Heart left ventricle (tissue), 16 donors: ENCODE results near the gene CDKN2D. TPM values are rescaled to one million over a fixed set of nuclear protein-coding genes. Genes with fewer than 3 reads are reported as not detected.
"Not testable (repeated sequence)": the region's sequence is repeated elsewhere in the genome, so short reads cannot be mapped to it uniquely, and the experiment has no call there.

ENCODE experiments used
- ATAC-seq, 4 donors: fragments of 200-7000 bp; cut with Tn5 transposase; one replicate each; pipeline ENCODE4 v1.9.1; 2020 to 2022; ENCODE audit warnings: moderate library complexity in 4 of 4, mild to moderate bottlenecking in 3 of 4, moderate number of reproducible peaks in 1 of 4
- DNase-seq, 5 donors: peaks; one replicate each; pipeline ENCODE4 v3.0.0-alpha.2; 2020
- H3K27ac ChIP-seq, 12 donors: fragments of 200-600 bp; sonication (generic) in 4 of 12; one replicate each; pipeline versions ENCODE4 v1.5.0 to v1.8.0; 2016 to 2022; ENCODE audit warnings: mild to moderate bottlenecking in 2 of 12
- H3K27me3 ChIP-seq, 9 donors: fragments of 200-600 bp; sonication (generic) in 2 of 9; one replicate each; pipeline versions ENCODE4 v1.5.1 to v1.8.0; 2016 to 2022; ENCODE audit warnings: mild to moderate bottlenecking in 3 of 9
- H3K36me3 ChIP-seq, 9 donors: fragments of 200-600 bp; sonication (generic) in 2 of 9; one replicate each; pipeline versions ENCODE4 v1.5.0 to v1.8.0; 2018 to 2022; ENCODE audit warnings: mild to moderate bottlenecking in 2 of 9
- H3K4me1 ChIP-seq, 12 donors: fragments of 200-600 bp; sonication (generic) in 4 of 12; one replicate each; pipeline versions ENCODE4 v1.5.0 to v1.8.0; 2016 to 2022; ENCODE audit warnings: mild to moderate bottlenecking in 3 of 12
- H3K4me3 ChIP-seq, 12 donors: fragments of 200-600 bp; sonication (generic) in 4 of 12; one replicate each; pipeline versions ENCODE4 v1.5.0 to v1.8.0; 2017 to 2022; ENCODE audit warnings: mild to moderate bottlenecking in 9 of 12, moderate library complexity in 4 of 12
- H3K9me3 ChIP-seq, 12 donors: fragments of 200-600 bp; sonication (generic) in 4 of 12; one replicate each; pipeline versions ENCODE4 v1.5.0 to v1.8.0; 2016 to 2022; ENCODE audit warnings: mild to moderate bottlenecking in 1 of 12
- POLR2A ChIP-seq, 2 donors: fragments of 450-650 bp; IDR thresholded peaks; one replicate each; pipeline ENCODE4 v1.6.1; 2017; ENCODE audit warnings: antibody characterized with exemption in 2 of 2, mild to moderate bottlenecking in 2 of 2, moderate library complexity in 2 of 2
- WGBS, 4 donors: extraction: QIAGEN DNeasy Blood & Tissue Kit in 2 of 4; methylation state at CpG; one replicate each; pipeline versions ENCODE4 v1.1.5 to v1.1.7; 2013 to 2018; 5-methylcytosine and 5-hydroxymethylcytosine counted together
- intact Hi-C, 10 donors: fragments of 100-400 bp; cut with DNase I; formaldehyde crosslinking; loops; one replicate each; pipeline versions ENCODE4 v1.11.1 to v1.14.2; 2022
- polyA plus RNA-seq, 2 donors: library from polyadenylated mRNA; stranded (reverse); fragments of 200-250 nt; gene quantifications; one replicate each; pipeline ENCODE4 v1.2.3, GENCODE V29; 2013
- total RNA-seq, 9 donors: library from RNA; depleted of rRNA in 2 of 9; stranded (reverse); fragments of >200 nt in 2 of 9; fragmentation: NEBNext Ultra II Directional in 3 of 9; extraction: Animal tissue kit (Norgen Biotek cat#: 25700) in 3 of 9; gene quantifications; one replicate each; pipeline versions ENCODE4 v1.1.0 to v1.2.4, GENCODE V29; 2016 to 2023
- TF ChIP-seq, protein P1 (sequence below), 12 donors: fragments of 200-600 bp; sonication (generic) in 4 of 12; IDR thresholded peaks; one replicate each; pipeline versions ENCODE4 v1.5.0 to v1.8.0; 2018 to 2022; ENCODE audit warnings: antibody characterized with exemption in 12 of 12, mild to moderate bottlenecking in 5 of 12
- donor health status: ischemic (EF 13 %, LVEDD 7.1; RV severe dilation, severe dysfunction).
- donor health status: healthy with polysubstance abuse.
- donor health status: DM: no; HTN: yes; CAD: no.
- donor health status: DM: no; HTN: no; CAD: no.
- donor health status: ischemic (EF 25% LVEDD 6.9; RV normal size, moderate dysfunction).
- donor health status: ischemic (EF 25% LVEDD 5.7; RV mildly dilated, moderate dysfunction).
- donor health status: healthy.
- donor health status: DM: yes; HTN: yes; CAD: no.
- donor health status: ischemic (EF 35%, LVEDD 5.7; RV mildly dilated, moderate dysfunction).
- donor health status: nonischemic (EF 11% LVEDD 7.7; RV severe dilation, severe dysfunction).
- donor health status: DM: yes; HTN: yes; CAD: no.
- donor health status: PGD.
- donor health status: ischemic (EF 29% LVEDD 5.4; RV normal size, mild dysfunction).
- donor health status: nonischemic (EF 23%, LVEDD 6.1; RV moderate dilation, normal function).

CDKN2D gene
- total and polyA plus RNA-seq, 11 donors = 6.8 to 28.0 (median 11.8) TPM

DNA sequence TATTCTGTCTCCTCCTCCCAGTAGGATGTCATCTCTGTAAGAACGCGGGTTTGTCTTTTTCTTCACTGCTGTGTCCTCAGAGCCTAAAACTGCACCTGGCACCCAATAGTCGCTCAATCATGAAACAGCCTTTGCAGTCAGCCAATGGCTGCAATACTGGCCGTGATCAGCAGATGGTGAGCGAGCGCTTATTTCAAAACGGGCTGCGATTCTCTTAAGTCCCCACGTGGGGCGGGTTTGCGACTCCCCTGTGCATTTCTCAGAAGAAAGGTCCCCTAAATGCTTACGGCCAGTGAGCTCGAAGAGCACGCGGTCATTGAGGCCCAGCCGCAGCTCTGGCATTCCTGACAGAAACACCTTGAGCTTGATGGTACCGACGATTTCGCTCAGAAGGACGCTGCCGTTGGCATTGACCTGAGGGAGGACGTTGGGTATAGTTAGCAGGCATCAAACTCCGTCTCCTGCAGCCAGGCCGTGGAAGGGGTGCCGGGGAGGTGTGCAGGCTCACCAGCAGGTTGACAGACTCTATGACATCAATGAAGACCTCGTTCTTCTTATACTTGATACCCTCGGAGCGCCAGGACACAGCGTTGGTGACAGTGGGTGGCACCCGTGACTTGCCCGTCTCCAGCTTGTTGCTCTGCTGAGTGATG lies 12.3 kb upstream of the CDKN2D start:
- TF ChIP-seq, protein P1, sequence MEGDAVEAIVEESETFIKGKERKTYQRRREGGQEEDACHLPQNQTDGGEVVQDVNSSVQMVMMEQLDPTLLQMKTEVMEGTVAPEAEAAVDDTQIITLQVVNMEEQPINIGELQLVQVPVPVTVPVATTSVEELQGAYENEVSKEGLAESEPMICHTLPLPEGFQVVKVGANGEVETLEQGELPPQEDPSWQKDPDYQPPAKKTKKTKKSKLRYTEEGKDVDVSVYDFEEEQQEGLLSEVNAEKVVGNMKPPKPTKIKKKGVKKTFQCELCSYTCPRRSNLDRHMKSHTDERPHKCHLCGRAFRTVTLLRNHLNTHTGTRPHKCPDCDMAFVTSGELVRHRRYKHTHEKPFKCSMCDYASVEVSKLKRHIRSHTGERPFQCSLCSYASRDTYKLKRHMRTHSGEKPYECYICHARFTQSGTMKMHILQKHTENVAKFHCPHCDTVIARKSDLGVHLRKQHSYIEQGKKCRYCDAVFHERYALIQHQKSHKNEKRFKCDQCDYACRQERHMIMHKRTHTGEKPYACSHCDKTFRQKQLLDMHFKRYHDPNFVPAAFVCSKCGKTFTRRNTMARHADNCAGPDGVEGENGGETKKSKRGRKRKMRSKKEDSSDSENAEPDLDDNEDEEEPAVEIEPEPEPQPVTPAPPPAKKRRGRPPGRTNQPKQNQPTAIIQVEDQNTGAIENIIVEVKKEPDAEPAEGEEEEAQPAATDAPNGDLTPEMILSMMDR (IDR thresholded peaks at IDR 0.05) = peak; percentile 94 to 99 (median 98)
- TF ChIP-seq POLR2A (IDR thresholded peaks at IDR 0.05) = no peak
- no peaks in the 10 kb centered on the region for H3K36me3 ChIP-seq
- DNase-seq = peak; percentile 83 to 89 (median 87)
- ATAC-seq = peak; percentile 76 to 93 (median 90)
- 20 to 24% (median 22%) methylated on average over 30 to 31 of the region's 31 CpGs for WGBS, 4 donors
- H3K4me1 ChIP-seq = peaks cover 0 to 6% (median 3%) of the 10 kb centered on the region in 12 donors
- H3K4me3 ChIP-seq = peak overlapping the region in 4 of 12 donors; percentile 8 to 35 (median 12)
- H3K27ac ChIP-seq = no peak overlapping the region
- no peaks in the 10 kb centered on the region for H3K27me3 ChIP-seq
- intact Hi-C loops = loop anchor here (1.0 to 5.0 kb wide), 7 partner anchors 63 to 120 kb away; partner anchors contain the start of gene QTRT1 (in 1 of the 10)
- H3K9me3 ChIP-seq = no peaks in the 10 kb centered on the region

DNA sequence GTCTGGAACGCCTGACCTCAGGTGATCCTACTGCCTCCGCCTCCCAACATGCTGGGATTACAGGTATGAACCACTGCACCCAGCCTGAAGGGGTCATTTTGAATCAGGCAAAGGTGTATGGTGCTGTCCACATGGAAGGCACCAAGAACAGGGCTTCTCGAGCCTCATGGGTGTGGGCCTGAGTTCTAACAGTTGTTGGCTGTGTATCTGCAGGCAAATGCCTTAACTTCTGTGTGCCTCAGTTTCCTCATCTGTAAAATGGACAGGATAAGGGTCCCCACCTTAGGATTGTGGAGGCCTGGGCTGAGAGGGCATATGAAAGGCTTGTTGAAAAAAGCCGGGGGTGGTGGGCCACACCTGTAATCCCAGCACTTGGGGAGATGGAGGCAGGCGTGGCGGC lies 9.2 kb upstream of the CDKN2D start:
- Histone ChIP-seq H3K27ac (no peak overlapping the region), H3K4me1 (peaks cover 0 to 6% (median 3%) of the 10 kb centered on the region in 12 donors), H3K9me3 (no peaks in the 10 kb centered on the region), H3K36me3 (no peaks in the 10 kb centered on the region), H3K4me3 (no peak overlapping the region), H3K27me3 (no peaks in the 10 kb centered on the region)
- DNase-seq (no peak), ATAC-seq (no peak)
- 82 to 97% (median 96%) methylated on average over 6 of the region's 6 CpGs for WGBS, 4 donors
- TF ChIP-seq, protein P1 (IDR thresholded peaks at IDR 0.05) = no peak
- no peak for TF ChIP-seq POLR2A (IDR thresholded peaks at IDR 0.05)
- intact Hi-C loops = loop anchor here in 1 of 10 donors (10.0 kb wide), 1 partner anchor 173 kb away; the partner anchor contains the start of gene CDC37

DNA sequence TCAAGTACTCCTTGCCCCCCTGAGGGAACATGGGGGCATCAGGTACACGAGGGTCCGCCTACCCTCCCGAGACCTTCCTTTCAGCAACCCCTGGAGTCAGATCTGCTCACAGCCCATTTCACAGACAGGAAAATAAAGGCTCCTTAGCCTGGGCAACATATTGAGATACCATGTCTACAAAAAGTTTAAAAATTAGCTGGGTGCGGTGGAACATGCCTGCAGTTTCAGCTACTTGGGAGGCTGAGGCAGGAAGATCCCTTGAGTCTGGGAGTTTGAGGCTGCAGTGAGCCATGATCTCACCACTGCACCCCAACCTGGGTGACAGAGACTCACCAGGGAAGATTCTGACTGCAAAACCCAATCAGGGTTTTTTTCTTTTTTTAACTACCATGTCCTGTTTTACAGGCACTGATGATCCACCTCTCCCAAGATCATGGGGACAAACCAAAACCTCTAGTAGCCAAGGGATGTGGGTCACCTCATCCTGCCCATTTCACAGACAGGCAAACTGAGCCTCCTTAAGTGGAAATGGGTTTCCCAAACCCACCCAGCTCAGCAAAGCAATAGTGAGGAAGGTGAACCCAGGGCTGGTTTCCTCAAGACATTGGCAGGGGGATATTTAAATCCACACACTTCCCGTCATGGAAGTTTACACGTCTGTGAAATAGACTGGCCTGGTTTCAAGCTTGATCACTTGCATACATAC lies 6.4 kb upstream of the CDKN2D start:
- Histone ChIP-seq H3K36me3 (no peaks in the 10 kb centered on the region), H3K4me3 (no peak overlapping the region), H3K4me1 (peaks cover 0 to 9% (median 0%) of the 10 kb centered on the region in 12 donors), H3K27ac (no peak overlapping the region), H3K27me3 (no peaks in the 10 kb centered on the region), H3K9me3 (no peaks in the 10 kb centered on the region)
- 77 to 82% (median 78%) methylated on average over 5 to 6 of the region's 6 CpGs for WGBS, 4 donors
- ATAC-seq = no peak
- TF ChIP-seq, protein P1 (IDR thresholded peaks at IDR 0.05) = no peak
- no peak for TF ChIP-seq POLR2A (IDR thresholded peaks at IDR 0.05)
- DNase-seq = no peak
- intact Hi-C loops = loop anchor here in 1 of 10 donors (10.0 kb wide), 1 partner anchor 170 kb away; the partner anchor contains the start of gene CDC37

DNA sequence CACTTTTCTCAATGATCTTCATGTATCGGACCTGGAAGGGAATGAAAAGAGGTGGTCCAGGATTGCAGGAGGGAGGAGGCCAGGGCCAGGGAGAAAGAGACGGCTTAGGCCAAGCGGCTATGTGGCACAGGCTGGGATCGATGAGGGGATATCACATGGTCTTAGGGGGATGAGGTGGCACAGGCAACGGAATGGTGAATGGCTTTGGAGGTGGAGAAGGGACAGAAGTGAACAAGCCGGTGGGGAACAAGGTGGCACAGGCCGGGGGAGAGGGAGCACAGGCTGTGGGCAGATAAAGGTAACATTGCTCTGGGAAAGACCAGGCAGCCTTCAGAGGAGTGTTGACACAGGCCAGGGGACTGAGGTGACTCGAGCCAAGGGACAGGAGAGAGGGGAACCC lies 5.7 kb upstream of the CDKN2D start:
- TF ChIP-seq, protein P1 (IDR thresholded peaks at IDR 0.05) = no peak
- no peak for TF ChIP-seq POLR2A (IDR thresholded peaks at IDR 0.05)
- no peaks in the 10 kb centered on the region for H3K9me3 ChIP-seq
- intact Hi-C loops = loop anchor here in 2 of 10 donors (5.0 to 10.0 kb wide), 2 partner anchors 87 to 170 kb away; partner anchors contain the start of gene CDC37 (in 1 of the 2)
- ATAC-seq = peak in 1 of 4 donors; percentile 10
- H3K27ac ChIP-seq = no peak overlapping the region
- WGBS, 4 donors = 83 to 85% (median 84%) methylated on average over 8 of the region's 8 CpGs
- DNase-seq = no peak
- H3K4me1 ChIP-seq = peaks cover 2 to 15% (median 4%) of the 10 kb centered on the region in 12 donors
- H3K36me3 ChIP-seq = no peaks in the 10 kb centered on the region
- H3K4me3 ChIP-seq = no peak overlapping the region
- H3K27me3 ChIP-seq = no peaks in the 10 kb centered on the region

DNA sequence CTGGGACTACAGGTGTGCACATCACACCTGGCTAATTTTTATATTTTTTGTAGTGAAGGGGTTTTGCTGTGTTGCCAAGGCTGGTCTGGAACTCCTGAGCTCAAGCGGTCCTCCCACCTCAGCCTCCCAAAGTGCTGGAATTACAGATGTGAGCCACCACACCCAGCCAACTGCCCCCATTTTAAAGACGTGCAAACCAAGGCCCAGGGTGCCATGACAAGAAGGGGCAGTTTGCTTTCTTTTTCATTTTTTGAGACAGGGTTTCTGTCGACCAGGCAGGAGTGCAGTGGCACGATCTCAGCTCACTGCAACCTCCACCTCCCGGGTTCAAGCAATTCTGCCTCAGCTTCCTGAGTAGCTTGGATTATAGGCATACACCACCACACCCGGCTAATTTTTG lies 5.0 kb upstream of the CDKN2D start:
- peaks cover 5 to 19% (median 8%) of the 10 kb centered on the region in 12 donors for H3K4me1 ChIP-seq
- H3K36me3 ChIP-seq, ATAC-seq, DNase-seq, H3K27ac ChIP-seq, H3K27me3 ChIP-seq, H3K4me3 ChIP-seq, H3K9me3 ChIP-seq: not testable (repeated sequence)
- intact Hi-C loops = loop anchor here in 3 of 10 donors (2.0 to 10.0 kb wide), 3 partner anchors 86 to 169 kb away; partner anchors contain the start of gene CDC37 (in 1 of the 3)
- WGBS, 4 donors = 86 to 93% (median 92%) methylated on average over 6 of the region's 6 CpGs
